Progenitor cell of endocrine pancreas (in vitro differentiated cells): ENCODE measurements around the gene TRIM63. TPM values are rescaled to one million over a fixed set of nuclear protein-coding genes. Genes with fewer than 3 reads are reported as not detected.

Source experiments
- DNase-seq: peaks from one replicate; pipeline ENCODE4 v3.0.0; 2021; ENCODE audit warnings: low spot score; ENCODE audit not compliant: unreplicated experiment
- H3K27ac Mint-ChIP-seq: 2 replicates; pipeline ENCODE4 v1.8.0; 2021; ENCODE audit warnings: mild to moderate bottlenecking, moderate library complexity, mixed read lengths
- H3K27me3 Mint-ChIP-seq: 2 replicates; pipeline ENCODE4 v1.8.0; 2021; ENCODE audit warnings: mixed read lengths
- H3K36me3 Mint-ChIP-seq: 2 replicates; pipeline ENCODE4 v1.8.0; 2022; ENCODE audit warnings: mixed read lengths; ENCODE audit not compliant: insufficient read depth
- H3K4me1 Mint-ChIP-seq: 2 replicates; pipeline ENCODE4 v1.8.0; 2021; ENCODE audit warnings: low read depth, mixed read lengths
- H3K4me3 Mint-ChIP-seq: 2 replicates; pipeline ENCODE4 v1.8.0; 2021; ENCODE audit warnings: low read depth, mild to moderate bottlenecking, moderate library complexity, mixed read lengths
- H3K9me3 Mint-ChIP-seq: 2 replicates; pipeline ENCODE4 v1.8.0; 2021; ENCODE audit warnings: low read depth, mixed read lengths
- CTCF ChIP-seq: fragments of 200-600 bp; sonication (generic); IDR thresholded peaks from one replicate; pipeline ENCODE4 v1.5.0; 2021; ENCODE audit warnings: antibody characterized with exemption, mild to moderate bottlenecking; ENCODE audit not compliant: unreplicated experiment
- total RNA-seq: library from RNA; stranded (reverse); gene quantifications from 2 replicates; pipeline ENCODE4 v1.2.1, GENCODE V29; 2021

Gene TRIM63
- total RNA-seq, 1 donor from 2014 or later, result not detected

GRCh38 chr1:26064553-26064952 lies 2.9 kb downstream of the TRIM63 start:
- no peak for TF ChIP-seq CTCF
- Mint-ChIP-seq H3K9me3 (no peaks in the 10 kb centered on the region), H3K36me3 (no peaks in the 10 kb centered on the region), H3K27ac (no peak overlapping the region), H3K4me1 (peaks cover 23% of the 10 kb centered on the region), H3K27me3 (peaks cover 12% of the 10 kb centered on the region), H3K4me3 (no peak overlapping the region)
- no peak for DNase-seq

GRCh38 chr1:26060832-26061574 lies 6.4 kb downstream of the TRIM63 start:
- Mint-ChIP-seq H3K27me3 (peaks cover 26% of the 10 kb centered on the region), H3K4me1 (peaks cover 8% of the 10 kb centered on the region), H3K4me3 (no peak overlapping the region), H3K36me3 (no peaks in the 10 kb centered on the region), H3K27ac (no peak overlapping the region), H3K9me3 (no peaks in the 10 kb centered on the region)
- no peak for TF ChIP-seq CTCF
- no peak for DNase-seq

GRCh38 chr1:26059906-26060305 lies 7.5 kb downstream of the TRIM63 start:
- H3K36me3 Mint-ChIP-seq, result no peaks in the 10 kb centered on the region
- H3K27ac Mint-ChIP-seq, result no peak overlapping the region
- DNase-seq, result no peak
- peaks cover 5% of the 10 kb centered on the region for H3K4me1 Mint-ChIP-seq
- TF ChIP-seq CTCF, result no peak
- peaks cover 29% of the 10 kb centered on the region for H3K27me3 Mint-ChIP-seq
- no peaks in the 10 kb centered on the region for H3K9me3 Mint-ChIP-seq
- H3K4me3 Mint-ChIP-seq, result no peak overlapping the region

GRCh38 chr1:26058052-26058595 lies 9.3 kb downstream of the TRIM63 start:
- H3K36me3 Mint-ChIP-seq, result no peaks in the 10 kb centered on the region
- no peaks in the 10 kb centered on the region for H3K4me1 Mint-ChIP-seq
- no peaks in the 10 kb centered on the region for H3K9me3 Mint-ChIP-seq
- peaks cover 41% of the 10 kb centered on the region for H3K27me3 Mint-ChIP-seq
- TF ChIP-seq CTCF, result no peak
- no peak overlapping the region for H3K27ac Mint-ChIP-seq
- no peak for DNase-seq
- no peak overlapping the region for H3K4me3 Mint-ChIP-seq

GRCh38 chr1:26057189-26057588 lies 10.2 kb downstream of the TRIM63 start:
- Mint-ChIP-seq H3K27ac (no peak overlapping the region), H3K27me3 (peaks cover 41% of the 10 kb centered on the region), H3K4me1 (no peaks in the 10 kb centered on the region), H3K9me3 (no peaks in the 10 kb centered on the region), H3K4me3 (no peak overlapping the region), H3K36me3 (no peaks in the 10 kb centered on the region)
- DNase-seq, result no peak
- no peak for TF ChIP-seq CTCF
